Keratinocyte (primary cell): ENCODE results near the gene ACAA1.

Source experiments
- EZH2 ChIP-seq: IDR thresholded peaks from one replicate; pipeline ENCODE4 v1.6.1; 2012; ENCODE audit warnings: inconsistent platforms, mild to moderate bottlenecking, low read length, moderate library complexity
- TF ChIP-seq, protein P1 (sequence below), 3 experiments: IDR thresholded peaks in 1 of 3; conservative IDR thresholded peaks in 1 of 3; optimal IDR thresholded peaks in 1 of 3; 2 replicates in 2 of 3; 3 replicates in 1 of 3; pipeline versions ENCODE3 to v1.5.1; 2011; ENCODE audit warnings: low read length in 3 of 3, mild to moderate bottlenecking in 3 of 3, moderate library complexity in 2 of 3, control low read depth in 1 of 3, inconsistent platforms in 1 of 3; ENCODE audit not compliant: insufficient read depth in 2 of 3; ENCODE audit errors: extremely low read depth in 1 of 3

DNA sequence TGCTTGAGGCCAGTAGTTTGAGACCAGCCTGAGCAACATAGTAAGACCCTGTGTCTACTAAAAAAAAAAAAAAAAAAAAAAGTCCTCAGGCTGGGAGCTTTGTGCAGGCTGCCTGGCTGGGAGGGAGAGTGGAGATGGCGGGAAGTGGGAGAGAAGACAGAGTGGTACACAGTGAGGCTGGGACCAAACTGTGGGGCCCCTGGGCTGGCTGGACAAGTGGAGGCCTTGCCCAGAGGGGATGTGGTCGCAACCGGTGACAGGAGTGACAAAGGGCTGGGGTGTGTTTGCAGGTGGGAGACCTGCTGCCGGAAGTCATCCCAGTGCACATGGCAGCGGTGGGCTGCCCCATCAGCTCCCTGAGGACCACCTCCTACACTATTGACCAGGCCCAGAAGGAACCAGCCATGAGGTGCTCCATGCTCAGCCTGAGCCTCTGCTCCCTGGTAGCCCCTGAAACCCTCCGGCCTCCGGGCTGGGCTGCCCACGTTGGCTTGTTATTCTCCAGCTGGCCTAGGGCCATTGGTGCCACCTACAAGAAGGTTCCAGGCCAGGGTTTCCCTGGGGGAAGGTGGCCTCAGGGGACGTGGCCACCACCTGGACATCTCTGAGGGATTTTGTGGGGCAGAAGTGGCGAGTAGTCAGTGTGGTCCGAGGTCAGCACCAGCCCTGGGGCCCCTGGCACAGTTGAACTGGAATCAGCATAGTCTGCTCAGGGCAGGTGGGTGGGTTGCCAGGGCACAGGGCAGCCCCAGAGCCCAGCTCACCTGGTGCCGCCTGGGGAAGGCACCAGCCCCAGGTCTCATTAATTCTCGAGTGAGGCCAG lies 22.7 kb downstream of the ACAA1 start:
- TF ChIP-seq, protein P1, sequence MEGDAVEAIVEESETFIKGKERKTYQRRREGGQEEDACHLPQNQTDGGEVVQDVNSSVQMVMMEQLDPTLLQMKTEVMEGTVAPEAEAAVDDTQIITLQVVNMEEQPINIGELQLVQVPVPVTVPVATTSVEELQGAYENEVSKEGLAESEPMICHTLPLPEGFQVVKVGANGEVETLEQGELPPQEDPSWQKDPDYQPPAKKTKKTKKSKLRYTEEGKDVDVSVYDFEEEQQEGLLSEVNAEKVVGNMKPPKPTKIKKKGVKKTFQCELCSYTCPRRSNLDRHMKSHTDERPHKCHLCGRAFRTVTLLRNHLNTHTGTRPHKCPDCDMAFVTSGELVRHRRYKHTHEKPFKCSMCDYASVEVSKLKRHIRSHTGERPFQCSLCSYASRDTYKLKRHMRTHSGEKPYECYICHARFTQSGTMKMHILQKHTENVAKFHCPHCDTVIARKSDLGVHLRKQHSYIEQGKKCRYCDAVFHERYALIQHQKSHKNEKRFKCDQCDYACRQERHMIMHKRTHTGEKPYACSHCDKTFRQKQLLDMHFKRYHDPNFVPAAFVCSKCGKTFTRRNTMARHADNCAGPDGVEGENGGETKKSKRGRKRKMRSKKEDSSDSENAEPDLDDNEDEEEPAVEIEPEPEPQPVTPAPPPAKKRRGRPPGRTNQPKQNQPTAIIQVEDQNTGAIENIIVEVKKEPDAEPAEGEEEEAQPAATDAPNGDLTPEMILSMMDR (optimal IDR thresholded peaks at IDR 0.05 in 1 of 3, IDR thresholded peaks at IDR 0.05 in 1 of 3, conservative IDR thresholded peaks at IDR 0.05 in 1 of 3; ENCODE audit: extremely low read depth in 1 of 3, insufficient read depth in 2 of 3, low read length in 3 of 3), result no peak
- no peak for TF ChIP-seq EZH2
